Measurements from ENCODE around the gene CCT6A. TPM values are rescaled to one million over a fixed set of nuclear protein-coding genes. Genes with fewer than 3 reads are reported as not detected.
"Not testable (repeated sequence)": the region's sequence is repeated elsewhere in the genome, so short reads cannot be mapped to it uniquely, and the experiment has no call there.

The CCT6A gene
- total and polyA plus RNA-seq, 2 experiments from 2014 or later, result 121 to 206 TPM

- 63% methylated on average over 1 of the region's 1 CpG for WGBS (ENCODE audit: low lambda C conversion rate, missing lambda C conversion rate)
- Histone ChIP-seq H3K27ac (peak overlapping the region; percentile 90), H3K4me2 (no peak overlapping the region), H3K4me3 (no peak overlapping the region), H3K9me2 (replicated peaks; ENCODE audit: insufficient read depth) (no peaks in the 10 kb centered on the region), H2AFZ (no peak overlapping the region), H3K36me3 (replicated peaks; ENCODE audit: insufficient read depth, low read depth) (no peaks in the 10 kb centered on the region), H4K20me1 (ENCODE audit: insufficient read depth, poor library complexity, severe bottlenecking) (no peaks in the 10 kb centered on the region), H3K9me3 (ENCODE audit: low read depth) (no peaks in the 10 kb centered on the region), H3K27me3 (no peaks in the 10 kb centered on the region), H3K79me2 (peaks cover 55% of the 10 kb centered on the region), H3K4me1 (ENCODE audit: insufficient read depth) (peaks cover 38% of the 10 kb centered on the region)
- DNase-seq (ENCODE audit: low spot score), result no peak
- TF ChIP-seq CTCF (IDR thresholded peaks at IDR 0.05; ENCODE audit: poor library complexity), result no peak
- no peak for TF ChIP-seq EZH2 (IDR thresholded peaks at IDR 0.05; ENCODE audit: borderline replicate concordance)
- TF ChIP-seq EZH2phosphoT487 (IDR thresholded peaks at IDR 0.05; ENCODE audit: low read depth, severe bottlenecking, unreplicated experiment), result no peak
These were observed 3.3 kb upstream of the CCT6A start for GRCh38 chr7:56048245-56048644.

DNA sequence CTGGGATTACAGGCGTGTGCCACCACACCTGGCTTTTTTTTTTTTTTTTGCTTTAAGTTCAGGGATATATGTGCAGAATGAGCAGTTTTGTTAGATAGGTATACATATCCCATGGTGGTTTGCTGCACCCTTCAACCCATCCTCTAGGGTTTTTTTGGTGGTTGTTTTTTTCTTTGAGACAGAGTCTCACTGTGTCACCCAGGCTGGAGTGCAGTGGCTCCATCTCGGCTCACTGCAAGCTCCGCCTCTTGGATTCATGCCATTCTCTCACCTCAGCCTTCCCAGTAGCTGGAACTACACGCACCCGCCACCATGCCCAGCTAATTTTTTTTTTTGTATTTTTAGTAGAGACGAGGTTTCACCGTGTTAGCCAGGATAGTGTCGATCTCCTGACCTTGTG lies 2.8 kb upstream of the CCT6A start:
- Histone ChIP-seq H3K4me1 (ENCODE audit: insufficient read depth) (peaks cover 40% of the 10 kb centered on the region), H3K27ac (peak overlapping the region; percentile 90), H3K79me2 (peaks cover 55% of the 10 kb centered on the region)
- WGBS (ENCODE audit: low lambda C conversion rate, missing lambda C conversion rate), result 63% methylated on average over 8 of the region's 8 CpGs
- H2AFZ ChIP-seq; H3K9me2 ChIP-seq (replicated peaks; ENCODE audit: insufficient read depth); H4K20me1 ChIP-seq (ENCODE audit: insufficient read depth, poor library complexity, severe bottlenecking); H3K27me3 ChIP-seq; H3K9me3 ChIP-seq (ENCODE audit: low read depth); H3K36me3 ChIP-seq (replicated peaks; ENCODE audit: insufficient read depth, low read depth); H3K4me3 ChIP-seq; H3K4me2 ChIP-seq: not testable (repeated sequence)
- DNase-seq (ENCODE audit: low spot score), result peak; percentile 30

- H4K20me1 ChIP-seq (ENCODE audit: insufficient read depth, poor library complexity, severe bottlenecking), result no peaks in the 10 kb centered on the region
- H3K4me2 ChIP-seq, result peak overlapping the region; percentile 83
- peak overlapping the region; percentile 64 for H3K4me3 ChIP-seq
- no peak for DNase-seq (ENCODE audit: low spot score)
- H3K4me1 ChIP-seq (ENCODE audit: insufficient read depth), result peaks cover 40% of the 10 kb centered on the region
- no peaks in the 10 kb centered on the region for H3K9me3 ChIP-seq (ENCODE audit: low read depth)
- no peaks in the 10 kb centered on the region for H3K27me3 ChIP-seq
- H3K79me2 ChIP-seq, result peaks cover 62% of the 10 kb centered on the region
- no peaks in the 10 kb centered on the region for H3K36me3 ChIP-seq (replicated peaks; ENCODE audit: insufficient read depth, low read depth)
- WGBS (ENCODE audit: low lambda C conversion rate, missing lambda C conversion rate), result 1% methylated on average over 9 of the region's 9 CpGs
- H3K27ac ChIP-seq, result peak overlapping the region; percentile 95
- peak overlapping the region; percentile 60 for H2AFZ ChIP-seq
- no peak for TF ChIP-seq CTCF (IDR thresholded peaks at IDR 0.05; ENCODE audit: poor library complexity)
- TF ChIP-seq EZH2 (IDR thresholded peaks at IDR 0.05; ENCODE audit: borderline replicate concordance), result no peak
- TF ChIP-seq EZH2phosphoT487 (IDR thresholded peaks at IDR 0.05; ENCODE audit: low read depth, severe bottlenecking, unreplicated experiment), result no peak
- H3K9me2 ChIP-seq (replicated peaks; ENCODE audit: insufficient read depth), result no peaks in the 10 kb centered on the region
These were observed 569 bp upstream of the CCT6A start for GRCh38 chr7:56051053-56051338.

GRCh38 chr7:56053379-56053778 lies 1.8 kb downstream of the CCT6A start:
- Histone ChIP-seq H3K36me3 (replicated peaks; ENCODE audit: insufficient read depth, low read depth) (peaks cover 10% of the 10 kb centered on the region), H3K4me2 (peak overlapping the region; percentile 90), H3K27ac (peak overlapping the region; percentile 96), H3K9me2 (replicated peaks; ENCODE audit: insufficient read depth) (no peaks in the 10 kb centered on the region), H2AFZ (no peak overlapping the region), H3K4me3 (no peak overlapping the region), H3K9me3 (ENCODE audit: low read depth) (no peaks in the 10 kb centered on the region), H3K4me1 (ENCODE audit: insufficient read depth) (peaks cover 21% of the 10 kb centered on the region), H4K20me1 (ENCODE audit: insufficient read depth, poor library complexity, severe bottlenecking) (no peaks in the 10 kb centered on the region), H3K27me3 (no peaks in the 10 kb centered on the region), H3K79me2 (peaks cover 70% of the 10 kb centered on the region)
- WGBS (ENCODE audit: low lambda C conversion rate, missing lambda C conversion rate), result 87% methylated on average over 9 of the region's 9 CpGs
- no peak for TF ChIP-seq CTCF (IDR thresholded peaks at IDR 0.05; ENCODE audit: poor library complexity)
- TF ChIP-seq EZH2phosphoT487 (IDR thresholded peaks at IDR 0.05; ENCODE audit: low read depth, severe bottlenecking, unreplicated experiment), result no peak
- no peak for TF ChIP-seq EZH2 (IDR thresholded peaks at IDR 0.05; ENCODE audit: borderline replicate concordance)
- DNase-seq (ENCODE audit: low spot score), result no peak
